Stimulated activated CD4-positive, alpha-beta T cell treated with anti-CD3 and anti-CD28 coated beads, Interleukin-1b, Interleukin-23, amount 100 ng/mL, for 1 hour (primary cell): Measurements from ENCODE around the gene KCNT1.

Experiments used
- DNase-seq, 2 donors: peaks; one replicate each; pipeline ENCODE4 v3.0.0-alpha.2; 2020; ENCODE audit warnings: low read depth in 2 of 2

KCNT1 gene

GRCh38 chr9:135765416-135765815 is 63.4 kb downstream of the KCNT1 start:
- DNase-seq = no peak

- no peak for DNase-seq
Observed at GRCh38 chr9:135766251-135766650, 64.3 kb downstream of the KCNT1 start.

GRCh38 chr9:135766707-135767106 is 64.7 kb downstream of the KCNT1 start:
- no peak for DNase-seq

GRCh38 chr9:135768516-135769218 is 66.7 kb downstream of the KCNT1 start:
- no peak for DNase-seq

- DNase-seq = no peak
Observed at GRCh38 chr9:135769489-135770202, 67.7 kb downstream of the KCNT1 start.

GRCh38 chr9:135770203-135770535 is 68.2 kb downstream of the KCNT1 start:
- DNase-seq = no peak

- DNase-seq = no peak
Observed at GRCh38 chr9:135770771-135771170, 68.8 kb downstream of the KCNT1 start.

GRCh38 chr9:135771401-135772051 is 69.5 kb downstream of the KCNT1 start:
- no peak for DNase-seq

GRCh38 chr9:135772056-135772646 is 70.2 kb downstream of the KCNT1 start:
- no peak for DNase-seq

GRCh38 chr9:135772702-135773493 is 70.9 kb downstream of the KCNT1 start:
- DNase-seq = no peak

GRCh38 chr9:135773530-135774238 is 71.7 kb downstream of the KCNT1 start:
- DNase-seq = no peak

GRCh38 chr9:135774239-135774747 is 72.3 kb downstream of the KCNT1 start:
- no peak for DNase-seq

GRCh38 chr9:135774794-135775525 is 73.0 kb downstream of the KCNT1 start:
- no peak for DNase-seq

- DNase-seq = no peak
Observed at GRCh38 chr9:135775911-135776310, 73.9 kb downstream of the KCNT1 start.

GRCh38 chr9:135776893-135777622 is 75.1 kb downstream of the KCNT1 start:
- DNase-seq = no peak

GRCh38 chr9:135777623-135778177 is 75.7 kb downstream of the KCNT1 start:
- DNase-seq = no peak

GRCh38 chr9:135778421-135778820 is 76.4 kb downstream of the KCNT1 start:
- no peak for DNase-seq

- DNase-seq = no peak
Observed at GRCh38 chr9:135779571-135779970, 77.6 kb downstream of the KCNT1 start.

GRCh38 chr9:135780086-135780485 is 78.1 kb downstream of the KCNT1 start:
- DNase-seq = no peak
